Stimulated activated CD8-positive, alpha-beta memory T cell treated with anti-CD3 and anti-CD28 coated beads, Interleukin-7, amount 100 ng/mL, for 4 hours (primary cell): ENCODE measurements around the gene JUN.
A peak's percentile ranks its signal among the peaks of the same experiment; 100 is the strongest.

Experiments used
- DNase-seq, 2 donors: peaks; one replicate each; pipeline ENCODE4 v3.0.0-alpha.2; 2020; ENCODE audit warnings: low read depth in 2 of 2

The JUN gene

DNA sequence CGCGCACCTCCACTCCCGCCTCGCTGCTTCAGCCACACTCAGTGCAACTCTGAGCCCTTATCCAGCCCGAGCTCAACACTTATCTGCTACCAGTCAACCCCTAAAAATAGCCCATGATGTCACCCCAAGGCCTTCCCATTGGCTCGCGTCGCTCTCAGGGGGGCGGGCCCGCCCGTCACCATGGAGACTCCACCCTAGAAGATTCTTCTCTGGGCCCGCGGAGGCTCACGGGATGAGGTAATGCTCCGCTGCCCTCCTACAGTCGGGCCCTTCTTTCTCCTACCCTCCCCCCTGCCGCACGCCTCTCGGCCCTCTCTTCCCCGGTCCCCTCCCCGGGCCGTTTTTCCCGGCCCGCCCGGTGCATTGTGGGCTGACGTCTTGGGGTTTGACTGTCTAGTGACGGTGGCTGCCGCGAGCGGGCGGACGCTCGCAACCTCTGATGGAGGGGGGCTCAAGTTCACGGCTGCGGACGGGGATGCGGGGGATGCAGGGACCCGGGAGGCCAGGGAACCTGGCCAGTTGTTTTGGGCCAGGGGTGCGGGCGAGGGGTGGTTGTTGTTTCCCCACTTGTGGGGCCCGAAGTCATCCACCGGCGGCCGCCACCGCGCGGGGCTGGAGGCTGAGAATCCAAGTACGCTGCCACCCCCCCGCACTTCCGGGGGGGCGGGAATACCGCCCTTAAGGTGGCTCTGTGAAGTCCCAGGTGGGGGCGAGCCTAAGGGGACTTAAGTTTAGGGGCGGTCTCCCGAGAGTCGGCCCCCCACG, at the start of gene JUN:
JUN (minus strand) TSS at position 55 of the 765 bp plus-strand sequence. CDS start 977 bp downstream, outside the sequence.
- DNase-seq: peak; percentile 97 to 99

DNA sequence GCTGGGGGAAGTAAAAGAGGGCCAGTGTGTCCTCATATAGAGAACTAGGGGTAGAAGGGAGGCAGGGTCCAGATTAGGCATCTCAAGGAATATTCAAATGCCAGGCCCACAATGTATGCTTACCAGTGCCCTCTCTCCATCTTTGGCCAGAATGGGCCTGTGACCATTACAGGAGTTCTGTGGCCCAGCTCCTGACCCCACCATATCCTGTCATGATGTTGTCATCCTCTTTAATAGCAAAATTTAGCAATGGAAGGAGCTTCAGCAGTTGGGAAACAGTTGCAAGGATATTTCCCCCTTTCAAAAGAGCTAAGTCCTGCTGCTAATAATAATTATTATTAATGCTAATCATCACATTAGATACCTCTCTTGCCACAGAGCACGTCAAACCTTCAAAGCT, 49.3 kb upstream of the JUN start:
- DNase-seq: no peak

GRCh38 chr1:58830291-58830690, 46.4 kb upstream of the JUN start:
- DNase-seq: no peak

DNA sequence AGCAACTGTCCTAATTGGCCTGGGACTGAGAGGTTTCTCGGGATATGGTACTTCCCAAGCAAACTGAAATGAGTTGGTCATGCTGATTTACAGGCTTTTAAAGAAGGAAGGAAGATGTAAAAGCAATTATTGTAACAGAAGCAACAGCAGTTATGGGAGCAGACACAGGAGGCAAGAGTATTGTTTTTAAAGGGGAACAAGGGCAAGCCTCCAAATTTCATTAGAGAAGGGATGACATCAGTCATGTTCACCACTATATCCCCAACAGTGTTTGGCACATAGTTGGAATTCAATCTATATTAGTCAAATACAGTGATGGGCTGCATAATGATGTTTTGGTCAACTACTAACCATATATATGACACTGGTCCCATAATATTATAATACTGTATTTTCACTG, 46.0 kb upstream of the JUN start:
- no peak for DNase-seq

DNA sequence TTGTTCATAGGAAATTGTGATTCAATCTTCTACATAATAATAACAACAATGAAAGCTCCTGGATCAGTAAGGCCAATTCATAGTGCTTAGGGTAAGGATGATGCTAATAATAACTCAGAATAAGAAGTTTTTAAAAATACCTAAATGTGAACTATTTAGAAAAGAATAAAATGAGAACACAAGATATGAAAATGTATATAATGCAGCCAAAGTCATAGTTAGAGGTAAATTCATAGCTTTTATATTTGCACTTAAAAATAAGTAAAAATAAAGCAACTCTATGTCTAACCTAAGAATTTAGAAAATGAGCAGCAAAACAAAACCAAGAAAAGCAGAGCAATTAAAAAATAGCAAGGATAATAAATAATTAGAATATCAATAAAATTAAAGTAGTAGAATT, 43.5 kb upstream of the JUN start:
- no peak for DNase-seq

DNA sequence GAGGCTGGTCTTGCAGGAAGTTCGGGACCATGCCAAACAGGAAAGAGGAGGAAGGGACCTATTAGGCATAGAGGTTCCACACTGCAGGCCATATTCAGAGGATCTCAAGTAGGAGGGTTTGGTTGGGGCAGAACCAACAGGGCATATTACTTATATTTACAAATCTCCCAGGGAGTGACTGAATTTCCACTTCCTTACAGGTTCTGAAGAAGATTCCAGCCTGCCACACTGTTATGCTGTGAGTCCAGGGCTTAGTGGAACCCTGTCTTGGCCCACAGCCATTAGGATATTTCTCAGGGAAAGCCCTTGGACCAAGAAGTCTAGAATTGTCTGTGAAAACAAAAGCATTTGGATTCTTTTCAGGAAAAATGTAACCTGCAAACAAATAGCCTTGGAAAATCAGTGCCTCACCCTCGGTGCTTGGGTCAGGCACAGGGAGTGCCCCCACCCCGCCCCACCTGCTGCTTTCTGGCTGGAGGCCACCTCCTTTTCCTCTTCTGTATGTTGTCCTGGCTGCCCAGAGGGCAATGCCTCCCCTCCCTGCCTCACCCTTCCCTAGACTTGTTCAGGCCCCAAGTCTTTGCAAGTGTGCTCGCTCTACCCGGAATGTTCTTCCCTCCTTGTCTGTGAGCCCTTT, 41.0 kb upstream of the JUN start:
- no peak for DNase-seq

DNA sequence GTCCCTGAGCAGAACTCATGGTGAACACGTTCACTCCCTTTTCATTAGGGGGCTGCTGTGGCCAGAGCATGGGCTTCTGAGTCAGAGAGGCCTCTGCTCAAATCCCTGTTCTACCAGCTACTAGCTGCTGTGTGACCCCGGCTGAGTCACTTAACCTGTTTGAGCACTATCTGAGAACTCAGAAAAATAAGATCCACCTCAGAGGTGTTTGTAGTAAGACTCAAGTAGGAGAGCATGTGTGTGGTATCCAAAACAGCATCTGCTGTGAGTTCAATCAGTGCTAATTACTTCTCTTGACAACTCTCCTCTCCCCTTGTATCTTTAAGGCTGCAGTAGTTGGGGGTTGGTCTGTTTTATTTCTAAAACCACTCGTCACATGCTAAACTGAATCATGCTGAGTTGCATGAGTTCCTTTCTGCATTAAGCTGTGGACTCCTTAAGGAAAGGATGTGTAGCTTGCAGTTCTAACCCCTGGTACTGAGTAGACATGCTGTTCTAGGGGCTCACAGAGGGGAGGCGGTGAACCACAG, 39.7 kb upstream of the JUN start:
- no peak for DNase-seq

GRCh38 chr1:58821309-58821708, 37.5 kb upstream of the JUN start:
- DNase-seq: no peak

- no peak for DNase-seq
These were observed 35.1 kb upstream of the JUN start for GRCh38 chr1:58818976-58819375.

- DNase-seq: no peak
These were observed 34.2 kb upstream of the JUN start for GRCh38 chr1:58818075-58818474.

- no peak for DNase-seq
These were observed 32.9 kb upstream of the JUN start for GRCh38 chr1:58816747-58817221.

GRCh38 chr1:58816072-58816746, 32.4 kb upstream of the JUN start:
- DNase-seq: peak; percentile 58 to 81

GRCh38 chr1:58815686-58816071, 31.8 kb upstream of the JUN start:
- DNase-seq: no peak

DNA sequence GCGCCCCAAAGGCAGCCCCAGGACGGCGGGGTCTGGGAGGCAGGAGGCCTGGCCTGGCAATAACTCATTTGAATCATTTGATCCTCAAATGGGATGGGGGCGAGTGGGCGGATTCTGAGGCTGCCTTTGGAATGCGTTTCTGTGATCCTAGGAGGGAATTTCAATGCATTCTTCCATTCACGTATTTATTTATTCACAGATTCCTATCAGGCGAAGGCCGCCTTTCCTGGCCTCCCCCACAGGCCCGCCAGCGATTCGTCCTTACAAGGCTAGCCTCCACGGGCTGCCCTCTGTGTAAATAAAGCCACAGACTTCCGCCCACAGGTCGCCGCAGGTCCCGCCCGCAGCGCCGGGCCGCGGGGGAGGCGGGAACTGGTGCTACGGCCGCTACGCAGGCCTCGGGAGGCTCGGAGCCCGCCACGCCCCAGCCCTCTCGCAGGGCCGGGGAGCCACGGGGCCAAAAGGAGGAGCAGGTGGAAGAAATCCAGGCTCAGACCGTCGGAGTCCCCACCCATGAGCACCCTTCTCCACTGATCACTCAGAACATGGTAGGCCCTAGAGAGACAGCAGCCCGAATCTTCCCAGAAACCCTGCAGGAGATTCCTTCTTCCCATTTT, 31.3 kb upstream of the JUN start:
- DNase-seq: peak in 1 of 2 donors; percentile 64

DNA sequence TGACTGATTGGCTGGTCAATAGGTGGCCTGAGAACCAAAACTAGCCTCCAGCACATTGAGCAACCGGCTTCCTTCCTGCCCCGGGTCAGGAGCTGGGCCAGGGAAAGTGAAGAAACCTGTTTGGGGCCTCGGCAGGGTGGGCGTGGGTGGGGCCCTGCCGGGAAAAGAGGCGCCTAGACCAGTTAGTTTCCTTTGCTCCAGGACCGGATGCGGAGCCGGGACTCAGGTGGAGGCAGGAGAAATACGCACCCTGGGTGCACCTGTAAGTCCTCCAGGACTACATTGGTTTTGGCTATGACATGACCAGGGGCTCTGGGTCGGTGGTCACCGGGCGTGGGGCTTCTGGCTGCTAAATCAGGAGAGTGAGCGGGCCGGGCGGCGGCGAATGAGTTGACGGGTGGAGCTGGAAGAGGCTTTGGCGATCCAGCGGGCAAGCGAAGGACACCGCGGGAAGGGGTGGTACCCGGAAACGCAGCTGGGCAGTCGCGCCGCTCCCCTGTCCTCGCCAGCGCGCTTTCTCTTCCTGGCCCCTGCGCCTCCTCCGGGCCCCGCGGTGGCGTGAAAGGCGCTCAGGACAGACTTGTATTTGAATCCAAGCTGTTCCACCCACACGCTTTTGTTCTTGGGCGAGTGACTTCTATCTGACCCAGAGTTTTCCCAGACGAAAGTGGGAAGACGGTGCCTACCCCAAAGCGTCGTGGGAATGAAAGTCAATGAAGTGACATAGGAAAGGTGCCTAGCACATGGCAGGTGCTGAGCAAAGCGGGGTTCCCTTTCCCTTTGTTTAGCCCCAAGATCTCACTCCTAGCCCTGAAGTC, 30.6 kb upstream of the JUN start:
- no peak for DNase-seq

- DNase-seq: no peak
These were observed 30.0 kb upstream of the JUN start for GRCh38 chr1:58813801-58814200.

- no peak for DNase-seq
These were observed 29.5 kb upstream of the JUN start for GRCh38 chr1:58813361-58813760.

DNA sequence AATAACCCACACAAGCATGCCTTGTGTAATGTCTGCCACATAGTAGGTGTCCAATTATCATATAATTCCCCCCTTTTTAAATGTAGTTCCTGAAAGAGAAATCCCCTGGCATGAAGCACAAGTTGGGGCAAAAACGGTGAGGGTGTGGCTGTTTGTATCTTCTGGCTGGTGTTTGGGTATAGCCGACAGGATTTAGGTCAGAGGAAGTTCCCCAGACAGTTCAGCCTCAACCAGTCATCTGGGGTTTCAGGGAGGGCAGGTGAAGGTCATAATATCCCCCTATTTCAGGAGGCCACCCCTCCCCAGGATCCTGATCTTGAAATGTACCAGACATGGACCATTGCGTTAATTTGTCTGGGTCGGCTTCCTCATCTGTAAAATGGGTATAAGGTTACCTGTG, 29.1 kb upstream of the JUN start:
- peak in 1 of 2 donors; percentile 9 for DNase-seq

GRCh38 chr1:58812468-58812867, 28.6 kb upstream of the JUN start:
- no peak for DNase-seq

- no peak for DNase-seq
These were observed 27.5 kb upstream of the JUN start for GRCh38 chr1:58811303-58811702.

DNA sequence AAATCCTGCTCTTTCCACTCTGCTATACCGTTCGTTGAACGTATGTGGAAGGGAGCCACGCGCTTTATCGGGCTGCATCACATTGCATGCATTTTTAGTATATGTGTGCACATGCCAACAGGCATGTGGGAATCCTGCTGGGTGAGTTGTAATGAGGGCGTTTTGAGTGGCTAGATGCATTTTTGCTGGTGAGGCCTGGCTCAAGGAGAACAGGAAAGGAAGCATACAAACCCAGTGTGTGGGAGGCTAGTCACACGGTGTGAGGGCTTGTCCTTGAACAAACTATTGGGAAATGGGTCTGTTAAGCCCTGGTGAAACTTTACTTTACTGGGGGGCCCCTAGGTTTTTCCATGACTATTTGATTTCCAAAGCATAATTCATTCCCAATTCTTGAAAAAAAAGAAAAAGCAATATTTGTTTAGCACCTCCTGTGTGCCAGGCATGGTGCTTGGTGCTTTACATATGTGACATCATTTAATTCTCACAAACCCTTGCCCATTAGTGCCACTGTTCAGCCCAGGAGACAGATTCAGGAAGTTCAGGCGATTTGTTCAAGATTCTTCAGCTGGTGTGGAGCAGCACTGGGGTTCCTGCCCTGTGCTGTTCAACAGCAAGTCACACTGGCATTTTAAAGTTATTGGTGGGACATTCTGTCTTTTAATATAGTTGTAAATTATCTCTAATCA, 25.6 kb upstream of the JUN start:
- DNase-seq: no peak
